ENCODE data around the gene ZBTB7C.

GRCh38 chr18:47987388-47987699, 421.8 kb downstream of the ZBTB7C start:
- no peak for TF ChIP-seq POLR2AphosphoS5 (IDR thresholded peaks at IDR 0.05)
- TF ChIP-seq CTCF (IDR thresholded peaks at IDR 0.05): no peak
- TF ChIP-seq EP300 (IDR thresholded peaks at IDR 0.05): no peak
- TF ChIP-seq POLR2A (IDR thresholded peaks at IDR 0.05): no peak
